GM12878 (cell line): Measurements from ENCODE around the gene SLC39A13. TPM values are rescaled to one million over a fixed set of nuclear protein-coding genes. Genes with fewer than 3 reads are reported as not detected.

Experiments
- ASH2L ChIP-seq: fragments of 300-600, 200-600 bp; sonication (generic); IDR thresholded peaks from 2 replicates; pipeline ENCODE4 v1.6.1; 2017; ENCODE audit warnings: low read depth, mild to moderate bottlenecking, borderline replicate concordance
- BACH1 ChIP-seq: fragments of 450-650 bp; IDR thresholded peaks from 2 replicates; pipeline ENCODE4 v1.6.1; 2017; ENCODE audit warnings: mild to moderate bottlenecking, borderline replicate concordance
- CTCF ChIP-seq, 3 experiments: IDR thresholded peaks in 2 of 3; conservative IDR thresholded peaks in 1 of 3; 2 replicates each; pipeline ENCODE4 v1.5.1; 2011; ENCODE audit warnings: low read depth in 3 of 3, low read length in 3 of 3, mild to moderate bottlenecking in 3 of 3, control low read depth in 2 of 3, moderate library complexity in 2 of 3, inconsistent platforms in 1 of 3, mixed read lengths in 1 of 3; ENCODE audit not compliant: control insufficient read depth in 2 of 3, insufficient read depth in 1 of 3; ENCODE audit errors: extremely low read depth in 1 of 3
- MEF2B ChIP-seq: fragments of 450-650 bp; IDR thresholded peaks from 2 replicates; pipeline ENCODE4 v1.6.1; 2018; ENCODE audit warnings: mild to moderate bottlenecking, moderate library complexity; ENCODE audit not compliant: partially characterized antibody, poor library complexity, severe bottlenecking
- RELA ChIP-seq: fragments of 450-650 bp; IDR thresholded peaks from 2 replicates; pipeline ENCODE4 v1.8.0; 2014; ENCODE audit warnings: borderline replicate concordance; ENCODE audit not compliant: partially characterized antibody
- REST ChIP-seq: IDR thresholded peaks from 2 replicates; pipeline ENCODE4 v1.6.1; 2012; ENCODE audit warnings: mild to moderate bottlenecking, low read depth, low read length
- RUNX3 ChIP-seq: IDR thresholded peaks from 2 replicates; pipeline ENCODE4 v1.6.1; 2012; ENCODE audit warnings: low read length, inconsistent platforms
- SMARCA5 ChIP-seq: fragments of 450-650 bp; IDR thresholded peaks from 2 replicates; pipeline ENCODE4 v1.6.1; 2017; ENCODE audit warnings: mild to moderate bottlenecking
- SP1 ChIP-seq: IDR thresholded peaks from one replicate; pipeline ENCODE4 v1.6.1; 2011; ENCODE audit warnings: low read depth, low read length
- SUPT20H ChIP-seq: IDR thresholded peaks from 2 replicates; pipeline ENCODE4 v1.6.1; 2011; ENCODE audit warnings: low read depth, mild to moderate bottlenecking, low read length, moderate library complexity, borderline replicate concordance; ENCODE audit not compliant: control insufficient read depth
- TCF12 ChIP-seq: IDR thresholded peaks from 2 replicates; pipeline ENCODE4 v1.6.1; 2011; ENCODE audit warnings: low read depth, mild to moderate bottlenecking, low read length
- ZNF217 ChIP-seq: fragments of 450-650 bp; IDR thresholded peaks from 2 replicates; pipeline ENCODE4 v1.6.1; 2017; ENCODE audit warnings: antibody characterized with exemption, mild to moderate bottlenecking
- ZNF24 ChIP-seq: fragments of 450-650 bp; IDR thresholded peaks from 2 replicates; pipeline ENCODE4 v1.6.1; 2017; ENCODE audit warnings: antibody characterized with exemption, mild to moderate bottlenecking
- polyA plus RNA-seq, 11 experiments: library from polyadenylated mRNA; depleted of rRNA in 4 of 11; unstranded in 6 of 11; stranded (reverse) in 5 of 11; fragments of >200 nt; fragmentation: Nextera tagmentation in 4 of 11; fragmentation: Illumina TruSeq in 1 of 11; extraction: Ambion mirVana in 4 of 11; extraction: Trizol in 1 of 11; gene quantifications; 1 replicate in 1 of 11; 2 replicates in 10 of 11; pipeline versions ENCODE4 v1.2.1 to v1.2.3, GENCODE V29; 2011 to 2016; ENCODE audit warnings: inconsistent platforms in 2 of 11, missing spikeins in 2 of 11, low read depth in 1 of 11
- total RNA-seq, 4 experiments: library from RNA; depleted of rRNA in 3 of 4; stranded (reverse); fragments of >200 nt in 3 of 4; fragmentation: Illumina TruSeq in 1 of 4; extraction: Trizol in 1 of 4; gene quantifications; 2 replicates each; pipeline versions ENCODE4 v1.2.1 to v1.2.3, GENCODE V29; 2013 to 2021
- TF ChIP-seq, protein P1 (sequence below): IDR thresholded peaks from 2 replicates; pipeline ENCODE4 v1.6.1; 2011; ENCODE audit warnings: borderline replicate concordance, low read depth, mild to moderate bottlenecking, moderate library complexity, mixed read lengths, low read length; ENCODE audit not compliant: insufficient read depth; ENCODE audit errors: extremely low read length
- TF ChIP-seq, protein P2 (sequence below): IDR thresholded peaks from 2 replicates; pipeline ENCODE4 v1.6.1; 2011; ENCODE audit warnings: borderline replicate concordance, low read depth, mild to moderate bottlenecking, moderate library complexity, low read length; ENCODE audit not compliant: insufficient read depth, poor library complexity, severe bottlenecking
- TF ChIP-seq, protein P3 (sequence below): fragments of 450-650 bp; IDR thresholded peaks from 2 replicates; pipeline ENCODE4 v1.6.1; 2017; ENCODE audit warnings: mild to moderate bottlenecking, moderate library complexity

Gene SLC39A13
- total and polyA plus RNA-seq, 10 of the 15 experiments (the other 5 are each of a cell fraction or from before 2014, with no cell fraction given), result 0.23 to 19.8 (median 6.3) TPM

DNA sequence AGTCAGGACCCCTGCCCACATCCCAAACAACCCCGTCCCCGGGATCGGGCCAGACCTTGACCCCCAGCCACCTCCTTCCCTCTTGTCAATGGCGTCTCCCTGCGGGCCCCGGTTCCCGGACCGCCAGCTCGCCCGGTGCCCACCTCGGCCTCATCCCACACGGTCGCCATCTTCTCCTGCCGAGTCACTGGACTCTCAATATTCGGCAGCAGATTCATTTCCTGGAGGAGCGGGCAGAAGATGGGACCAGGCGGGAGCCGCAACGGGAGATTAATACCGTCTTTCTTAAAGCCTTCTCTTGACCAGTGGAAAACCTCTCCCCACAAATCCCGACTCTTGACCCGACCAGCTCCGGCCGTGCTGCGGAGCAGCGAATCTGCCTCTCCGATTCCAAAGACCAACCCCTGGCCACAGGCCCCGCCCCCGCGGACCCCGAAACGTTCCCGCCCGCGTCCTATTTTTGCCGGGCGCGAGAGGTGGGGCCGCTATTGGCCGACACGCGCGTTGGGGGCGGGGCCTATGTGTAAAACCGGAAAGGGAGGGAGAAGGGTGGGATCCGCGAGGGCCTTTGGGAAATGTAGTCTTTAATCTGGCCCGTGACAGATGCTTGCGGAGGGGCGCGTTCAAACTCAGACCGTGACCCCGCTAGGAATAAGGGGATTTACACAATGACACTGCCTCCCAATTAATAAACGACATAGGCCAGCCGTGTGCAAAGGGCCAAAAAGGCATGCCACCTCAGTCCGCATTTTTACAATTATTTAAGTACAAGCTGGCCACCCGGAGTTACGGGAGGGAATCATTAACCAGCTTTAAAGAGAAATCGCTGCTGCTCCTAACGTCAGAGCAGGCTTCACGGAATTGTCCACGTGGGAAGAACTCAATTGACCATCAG, 17.9 kb downstream of the SLC39A13 start, which contains the start of gene PSMC3 (continued):
- TF ChIP-seq ZNF24 (no peak), ASH2L (no peak), CTCF (IDR thresholded peaks at IDR 0.05 in 2 of 3, conservative IDR thresholded peaks at IDR 0.05 in 1 of 3; ENCODE audit: control insufficient read depth in 2 of 3, extremely low read depth in 1 of 3, insufficient read depth in 1 of 3, low read depth in 3 of 3, low read length in 3 of 3) (no peak), BACH1 (peak; percentile 42; the same call in 1 of the 2 replicates), RELA (peak; percentile 68), SP1 (peak; percentile 50), REST (peak; percentile 41; the same call in 1 of the 2 replicates), SUPT20H (no peak), SMARCA5 (no peak), RUNX3 (peak; percentile 90), TCF12 (no peak), MEF2B (peak; percentile 57), ZNF217 (no peak)
- TF ChIP-seq, protein P1, sequence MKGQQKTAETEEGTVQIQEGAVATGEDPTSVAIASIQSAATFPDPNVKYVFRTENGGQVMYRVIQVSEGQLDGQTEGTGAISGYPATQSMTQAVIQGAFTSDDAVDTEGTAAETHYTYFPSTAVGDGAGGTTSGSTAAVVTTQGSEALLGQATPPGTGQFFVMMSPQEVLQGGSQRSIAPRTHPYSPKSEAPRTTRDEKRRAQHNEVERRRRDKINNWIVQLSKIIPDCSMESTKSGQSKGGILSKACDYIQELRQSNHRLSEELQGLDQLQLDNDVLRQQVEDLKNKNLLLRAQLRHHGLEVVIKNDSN, result peak; percentile 8
- TF ChIP-seq, protein P2, sequence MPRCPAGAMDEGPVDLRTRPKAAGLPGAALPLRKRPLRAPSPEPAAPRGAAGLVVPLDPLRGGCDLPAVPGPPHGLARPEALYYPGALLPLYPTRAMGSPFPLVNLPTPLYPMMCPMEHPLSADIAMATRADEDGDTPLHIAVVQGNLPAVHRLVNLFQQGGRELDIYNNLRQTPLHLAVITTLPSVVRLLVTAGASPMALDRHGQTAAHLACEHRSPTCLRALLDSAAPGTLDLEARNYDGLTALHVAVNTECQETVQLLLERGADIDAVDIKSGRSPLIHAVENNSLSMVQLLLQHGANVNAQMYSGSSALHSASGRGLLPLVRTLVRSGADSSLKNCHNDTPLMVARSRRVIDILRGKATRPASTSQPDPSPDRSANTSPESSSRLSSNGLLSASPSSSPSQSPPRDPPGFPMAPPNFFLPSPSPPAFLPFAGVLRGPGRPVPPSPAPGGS, result no peak
- TF ChIP-seq, protein P3, sequence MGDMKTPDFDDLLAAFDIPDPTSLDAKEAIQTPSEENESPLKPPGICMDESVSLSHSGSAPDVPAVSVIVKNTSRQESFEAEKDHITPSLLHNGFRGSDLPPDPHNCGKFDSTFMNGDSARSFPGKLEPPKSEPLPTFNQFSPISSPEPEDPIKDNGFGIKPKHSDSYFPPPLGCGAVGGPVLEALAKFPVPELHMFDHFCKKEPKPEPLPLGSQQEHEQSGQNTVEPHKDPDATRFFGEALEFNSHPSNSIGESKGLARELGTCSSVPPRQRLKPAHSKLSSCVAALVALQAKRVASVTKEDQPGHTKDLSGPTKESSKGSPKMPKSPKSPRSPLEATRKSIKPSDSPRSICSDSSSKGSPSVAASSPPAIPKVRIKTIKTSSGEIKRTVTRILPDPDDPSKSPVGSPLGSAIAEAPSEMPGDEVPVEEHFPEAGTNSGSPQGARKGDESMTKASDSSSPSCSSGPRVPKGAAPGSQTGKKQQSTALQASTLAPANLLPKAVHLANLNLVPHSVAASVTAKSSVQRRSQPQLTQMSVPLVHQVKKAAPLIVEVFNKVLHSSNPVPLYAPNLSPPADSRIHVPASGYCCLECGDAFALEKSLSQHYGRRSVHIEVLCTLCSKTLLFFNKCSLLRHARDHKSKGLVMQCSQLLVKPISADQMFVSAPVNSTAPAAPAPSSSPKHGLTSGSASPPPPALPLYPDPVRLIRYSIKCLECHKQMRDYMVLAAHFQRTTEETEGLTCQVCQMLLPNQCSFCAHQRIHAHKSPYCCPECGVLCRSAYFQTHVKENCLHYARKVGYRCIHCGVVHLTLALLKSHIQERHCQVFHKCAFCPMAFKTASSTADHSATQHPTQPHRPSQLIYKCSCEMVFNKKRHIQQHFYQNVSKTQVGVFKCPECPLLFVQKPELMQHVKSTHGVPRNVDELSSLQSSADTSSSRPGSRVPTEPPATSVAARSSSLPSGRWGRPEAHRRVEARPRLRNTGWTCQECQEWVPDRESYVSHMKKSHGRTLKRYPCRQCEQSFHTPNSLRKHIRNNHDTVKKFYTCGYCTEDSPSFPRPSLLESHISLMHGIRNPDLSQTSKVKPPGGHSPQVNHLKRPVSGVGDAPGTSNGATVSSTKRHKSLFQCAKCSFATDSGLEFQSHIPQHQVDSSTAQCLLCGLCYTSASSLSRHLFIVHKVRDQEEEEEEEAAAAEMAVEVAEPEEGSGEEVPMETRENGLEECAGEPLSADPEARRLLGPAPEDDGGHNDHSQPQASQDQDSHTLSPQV, result no peak
